Sigmoid colon (tissue), 4 donors: Measurements from ENCODE around the gene GPNMB.
"Not testable (repeated sequence)": the region's sequence is repeated elsewhere in the genome, so short reads cannot be mapped to it uniquely, and the experiment has no call there.

Experiments
- EP300 ChIP-seq, 4 donors: sonication (generic); formaldehyde crosslinking; IDR thresholded peaks; one replicate each; pipeline ENCODE4 v1.6.1; 2017; ENCODE audit warnings: antibody characterized with exemption in 4 of 4
- POLR2A ChIP-seq, 2 donors: fragments of 450-650 bp; IDR thresholded peaks; one replicate each; pipeline ENCODE4 v1.6.1; 2016; ENCODE audit warnings: antibody characterized with exemption in 2 of 2, mild to moderate bottlenecking in 2 of 2, moderate library complexity in 2 of 2
- POLR2AphosphoS5 ChIP-seq, 4 donors: sonication (generic); formaldehyde crosslinking; IDR thresholded peaks; one replicate each; pipeline ENCODE4 v1.6.1; 2017; ENCODE audit warnings: antibody characterized with exemption in 4 of 4
- TF ChIP-seq, protein P1 (sequence below), 4 experiments: fragments of 450-650 bp in 3 of 4; fragments of 200-600 bp in 1 of 4; IDR thresholded peaks; one replicate each; pipeline ENCODE4 v1.5.1; 2016 to 2019; ENCODE audit warnings: antibody characterized with exemption in 4 of 4, mild to moderate bottlenecking in 3 of 4, moderate library complexity in 2 of 4

DNA sequence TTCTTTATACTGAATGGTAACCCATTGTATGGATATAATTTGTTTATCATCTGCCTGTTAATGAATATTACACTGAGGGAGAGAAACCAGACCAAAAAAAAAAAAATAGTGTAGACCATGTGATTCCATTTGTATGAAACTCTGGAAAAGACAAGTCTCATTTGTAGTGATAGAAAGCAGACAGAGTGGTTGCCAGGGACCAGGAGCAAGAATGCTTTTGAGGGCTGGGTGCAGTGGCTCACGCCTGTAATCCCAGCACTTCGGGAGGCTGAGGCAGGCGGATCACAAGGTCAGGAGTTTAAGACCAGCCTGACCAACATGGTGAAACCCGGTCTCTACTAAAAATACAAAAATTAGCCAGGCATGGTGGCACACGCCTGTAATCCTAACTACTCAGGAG lies 48.8 kb upstream of the GPNMB start:
- TF ChIP-seq POLR2AphosphoS5, EP300, POLR2A (IDR thresholded peaks at IDR 0.05): not testable (repeated sequence)
- TF ChIP-seq, protein P1, sequence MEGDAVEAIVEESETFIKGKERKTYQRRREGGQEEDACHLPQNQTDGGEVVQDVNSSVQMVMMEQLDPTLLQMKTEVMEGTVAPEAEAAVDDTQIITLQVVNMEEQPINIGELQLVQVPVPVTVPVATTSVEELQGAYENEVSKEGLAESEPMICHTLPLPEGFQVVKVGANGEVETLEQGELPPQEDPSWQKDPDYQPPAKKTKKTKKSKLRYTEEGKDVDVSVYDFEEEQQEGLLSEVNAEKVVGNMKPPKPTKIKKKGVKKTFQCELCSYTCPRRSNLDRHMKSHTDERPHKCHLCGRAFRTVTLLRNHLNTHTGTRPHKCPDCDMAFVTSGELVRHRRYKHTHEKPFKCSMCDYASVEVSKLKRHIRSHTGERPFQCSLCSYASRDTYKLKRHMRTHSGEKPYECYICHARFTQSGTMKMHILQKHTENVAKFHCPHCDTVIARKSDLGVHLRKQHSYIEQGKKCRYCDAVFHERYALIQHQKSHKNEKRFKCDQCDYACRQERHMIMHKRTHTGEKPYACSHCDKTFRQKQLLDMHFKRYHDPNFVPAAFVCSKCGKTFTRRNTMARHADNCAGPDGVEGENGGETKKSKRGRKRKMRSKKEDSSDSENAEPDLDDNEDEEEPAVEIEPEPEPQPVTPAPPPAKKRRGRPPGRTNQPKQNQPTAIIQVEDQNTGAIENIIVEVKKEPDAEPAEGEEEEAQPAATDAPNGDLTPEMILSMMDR (IDR thresholded peaks at IDR 0.05), result not testable (repeated sequence)
